Activated naive CD8-positive, alpha-beta T cell treated with anti-CD3 and anti-CD28 coated beads, Interleukin-2, amount 50 U/mL, for 24 hours (primary cell): ENCODE data around the gene ZNFX1.
"Not testable (repeated sequence)": the region's sequence is repeated elsewhere in the genome, so short reads cannot be mapped to it uniquely, and the experiment has no call there.

Experiments
- ATAC-seq: fragments of 150-1000 bp; cut with Tn5 transposase; one replicate; pipeline ENCODE4 v1.10.0; 2021
- DNase-seq: peaks from one replicate; pipeline ENCODE4 v3.0.0; 2021
- H3K27ac Mint-ChIP-seq: one replicate; pipeline ENCODE4 v1.8.0; 2021; ENCODE audit warnings: mild to moderate bottlenecking, mixed read lengths
- H3K27me3 Mint-ChIP-seq: one replicate; pipeline ENCODE4 v1.8.0; 2021; ENCODE audit warnings: mixed read lengths
- H3K36me3 Mint-ChIP-seq: one replicate; pipeline ENCODE4 v1.8.0; 2021; ENCODE audit warnings: low read depth, mixed read lengths
- H3K4me1 Mint-ChIP-seq: one replicate; pipeline ENCODE4 v1.8.0; 2021; ENCODE audit warnings: mixed read lengths
- H3K4me3 Mint-ChIP-seq: one replicate; pipeline ENCODE4 v1.8.0; 2021; ENCODE audit warnings: mild to moderate bottlenecking, moderate library complexity, mixed read lengths
- H3K9me3 Mint-ChIP-seq: one replicate; pipeline ENCODE4 v1.8.0; 2021; ENCODE audit warnings: mixed read lengths

The ZNFX1 gene

GRCh38 chr20:49210101-49210756 is 67.6 kb downstream of the ZNFX1 start:
- no peak overlapping the region for H3K27ac Mint-ChIP-seq
- no peak for ATAC-seq
- DNase-seq = no peak
- peaks cover 6% of the 10 kb centered on the region for H3K9me3 Mint-ChIP-seq
- no peak overlapping the region for H3K4me3 Mint-ChIP-seq
- H3K36me3 Mint-ChIP-seq = no peaks in the 10 kb centered on the region
- H3K27me3 Mint-ChIP-seq = no peaks in the 10 kb centered on the region
- no peaks in the 10 kb centered on the region for H3K4me1 Mint-ChIP-seq

- Mint-ChIP-seq H3K4me1 (no peaks in the 10 kb centered on the region), H3K9me3 (peaks cover 6% of the 10 kb centered on the region)
- ATAC-seq = peak; percentile 63
Observed at GRCh38 chr20:49207076-49207475, 70.8 kb downstream of the ZNFX1 start.

GRCh38 chr20:49203746-49204145 is 74.1 kb downstream of the ZNFX1 start:
- ATAC-seq (no peak), DNase-seq (no peak)
- H3K4me1 Mint-ChIP-seq = no peaks in the 10 kb centered on the region
- H3K27me3 Mint-ChIP-seq = no peaks in the 10 kb centered on the region
- no peaks in the 10 kb centered on the region for H3K36me3 Mint-ChIP-seq
- H3K4me3 Mint-ChIP-seq = no peak overlapping the region
- no peak overlapping the region for H3K27ac Mint-ChIP-seq
- H3K9me3 Mint-ChIP-seq = no peaks in the 10 kb centered on the region

More at GRCh38 chr20:49207076-49207475, 70.8 kb downstream of the ZNFX1 start:
- H3K4me3 Mint-ChIP-seq = no peak overlapping the region
- no peak for DNase-seq
- H3K36me3 Mint-ChIP-seq = no peaks in the 10 kb centered on the region
- H3K27me3 Mint-ChIP-seq = no peaks in the 10 kb centered on the region
- no peak overlapping the region for H3K27ac Mint-ChIP-seq

- Mint-ChIP-seq H3K4me1 (no peaks in the 10 kb centered on the region), H3K27me3 (no peaks in the 10 kb centered on the region), H3K27ac (no peak overlapping the region), H3K36me3 (no peaks in the 10 kb centered on the region), H3K4me3 (no peak overlapping the region), H3K9me3 (no peaks in the 10 kb centered on the region)
- ATAC-seq = no peak
- DNase-seq = no peak
Observed at GRCh38 chr20:49203011-49203410, 74.8 kb downstream of the ZNFX1 start.

GRCh38 chr20:49199729-49200293 is 78.0 kb downstream of the ZNFX1 start:
- ATAC-seq (no peak), DNase-seq (no peak)
- no peak overlapping the region for H3K4me3 Mint-ChIP-seq
- H3K4me1 Mint-ChIP-seq = no peaks in the 10 kb centered on the region
- H3K9me3 Mint-ChIP-seq = no peaks in the 10 kb centered on the region
- no peaks in the 10 kb centered on the region for H3K27me3 Mint-ChIP-seq
- H3K27ac Mint-ChIP-seq = no peak overlapping the region
- no peaks in the 10 kb centered on the region for H3K36me3 Mint-ChIP-seq

GRCh38 chr20:49192944-49193518 is 84.8 kb downstream of the ZNFX1 start:
- H3K36me3 Mint-ChIP-seq, H3K4me3 Mint-ChIP-seq, ATAC-seq, H3K27me3 Mint-ChIP-seq, H3K9me3 Mint-ChIP-seq, H3K27ac Mint-ChIP-seq, DNase-seq, H3K4me1 Mint-ChIP-seq: not testable (repeated sequence)
